GM19238 (cell line): ENCODE data around the gene CENPB.
A peak's percentile ranks its signal among the peaks of the same experiment; 100 is the strongest.
"Not testable (repeated sequence)": the region's sequence is repeated elsewhere in the genome, so short reads cannot be mapped to it uniquely, and the experiment has no call there.

ENCODE experiments used
- DNase-seq: peaks from one replicate; pipeline ENCODE4 v3.0.0; 2011; ENCODE audit warnings: low spot score; ENCODE audit not compliant: insufficient read length

The CENPB gene

DNA sequence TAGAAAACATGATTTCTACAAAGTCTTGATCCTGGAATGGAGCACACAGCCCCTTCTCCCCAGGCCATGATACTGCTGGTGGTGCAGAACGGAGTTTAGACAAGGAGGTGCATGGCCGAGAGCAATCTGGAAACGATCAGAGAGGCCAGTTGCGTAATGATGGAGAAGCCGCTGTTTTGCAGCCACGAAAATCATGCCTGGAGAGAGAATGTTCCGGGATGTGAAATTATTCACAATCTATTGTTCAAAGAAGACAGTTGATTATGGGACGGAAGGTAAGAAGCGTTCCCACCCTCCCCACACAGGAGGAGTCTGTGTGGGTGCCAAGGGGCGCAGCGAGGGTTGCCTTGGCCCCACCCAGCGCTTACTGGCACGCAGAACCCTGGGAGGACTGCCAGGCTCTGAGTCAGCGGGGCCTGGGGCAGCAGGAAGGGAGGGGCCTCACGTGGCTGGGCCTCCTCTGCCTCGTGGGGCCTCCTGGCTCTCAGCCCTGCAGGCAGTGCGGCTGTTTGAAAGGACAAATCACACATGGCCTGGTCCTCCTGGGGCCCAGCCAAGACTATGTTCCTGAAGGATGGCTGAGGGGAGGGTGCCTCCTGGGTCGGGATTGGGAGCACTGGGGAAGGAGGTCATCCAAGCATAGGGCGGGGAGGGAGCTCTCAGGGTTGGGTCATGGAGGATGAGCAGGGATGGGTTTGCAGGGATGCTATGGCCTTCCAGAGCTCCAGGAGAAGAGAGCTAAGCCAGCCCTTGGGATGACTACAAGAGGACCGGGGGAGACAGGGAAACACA, 25.1 kb upstream of the CENPB start:
- no peak for DNase-seq

DNA sequence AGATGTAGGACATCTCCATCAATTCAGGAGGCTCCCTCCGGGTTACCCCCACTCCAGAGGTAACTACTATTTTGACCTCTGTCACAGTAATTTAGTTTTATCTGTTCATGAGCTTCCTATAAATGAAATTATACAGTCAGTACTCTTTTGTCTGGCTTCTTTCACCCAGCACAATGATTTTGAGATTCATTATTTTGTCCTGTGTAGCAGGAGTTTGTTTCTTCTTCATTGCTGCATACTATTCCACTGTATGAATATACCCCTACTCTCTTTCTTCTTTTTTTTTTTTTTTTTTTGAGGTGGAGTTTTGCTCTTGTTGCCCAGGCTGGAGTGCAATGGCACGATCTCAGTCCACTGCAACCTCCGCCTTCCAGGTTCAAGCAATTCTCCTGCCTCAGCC, 22.0 kb upstream of the CENPB start:
- DNase-seq = no peak

DNA sequence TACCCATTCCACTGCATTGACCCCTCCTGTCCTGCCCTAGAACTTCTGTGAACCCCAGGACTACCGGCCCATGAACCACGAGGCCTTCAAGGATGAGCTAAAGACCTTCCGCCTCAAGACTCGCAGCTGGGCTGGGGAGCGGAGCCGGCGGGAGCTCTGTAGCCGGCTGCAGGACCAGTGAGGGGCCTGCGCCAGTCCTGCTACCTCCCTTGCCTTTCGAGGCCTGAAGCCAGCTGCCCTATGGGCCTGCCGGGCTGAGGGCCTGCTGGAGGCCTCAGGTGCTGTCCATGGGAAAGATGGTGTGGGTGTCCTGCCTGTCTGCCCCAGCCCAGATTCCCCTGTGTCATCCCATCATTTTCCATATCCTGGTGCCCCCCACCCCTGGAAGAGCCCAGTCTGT, 18.2 kb upstream of the CENPB start:
- no peak for DNase-seq

DNA sequence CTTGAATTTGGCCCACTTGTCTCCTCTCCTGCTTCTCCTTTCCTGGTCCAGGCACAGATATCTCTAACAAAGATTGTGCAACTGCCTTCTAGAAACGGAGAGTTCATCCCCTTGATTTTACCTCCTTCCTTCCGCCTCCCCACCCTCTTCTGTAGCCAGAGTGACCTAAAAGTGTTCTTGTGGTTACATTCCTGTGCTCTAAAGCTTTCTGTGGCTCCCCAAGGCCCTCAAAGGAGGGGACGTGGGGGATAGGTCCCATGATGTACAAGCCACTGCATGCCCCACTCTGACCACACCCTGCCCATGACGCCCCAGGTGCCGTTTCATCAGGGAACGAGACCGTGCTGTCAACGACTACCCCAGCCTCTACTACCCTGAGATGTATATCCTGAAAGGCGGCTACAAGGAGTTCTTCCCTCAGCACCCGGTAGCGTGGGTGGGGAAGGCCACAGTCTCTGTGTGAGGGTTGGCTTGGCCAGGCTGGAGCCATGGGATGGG, 17.8 kb upstream of the CENPB start:
- DNase-seq = no peak

DNA sequence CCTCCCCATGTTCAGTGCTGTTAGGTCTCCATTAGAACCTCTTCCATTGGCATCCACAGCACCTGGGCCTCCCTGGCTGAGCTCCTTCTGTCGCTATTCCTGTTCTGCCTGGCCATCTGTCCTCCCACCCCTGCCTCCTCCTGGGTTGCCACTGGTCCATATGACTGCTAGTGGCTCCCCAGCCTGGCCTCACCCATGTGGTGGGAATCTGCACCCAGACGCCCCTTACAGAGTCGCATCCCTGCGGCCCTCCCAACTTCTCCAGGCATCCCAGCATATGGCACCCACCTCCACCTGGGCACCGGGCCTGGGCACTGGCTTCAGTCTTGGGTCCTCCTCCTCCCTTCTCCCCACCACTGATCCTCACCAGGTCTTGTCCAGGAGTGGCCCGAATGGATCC, 17.3 kb upstream of the CENPB start:
- no peak for DNase-seq

DNA sequence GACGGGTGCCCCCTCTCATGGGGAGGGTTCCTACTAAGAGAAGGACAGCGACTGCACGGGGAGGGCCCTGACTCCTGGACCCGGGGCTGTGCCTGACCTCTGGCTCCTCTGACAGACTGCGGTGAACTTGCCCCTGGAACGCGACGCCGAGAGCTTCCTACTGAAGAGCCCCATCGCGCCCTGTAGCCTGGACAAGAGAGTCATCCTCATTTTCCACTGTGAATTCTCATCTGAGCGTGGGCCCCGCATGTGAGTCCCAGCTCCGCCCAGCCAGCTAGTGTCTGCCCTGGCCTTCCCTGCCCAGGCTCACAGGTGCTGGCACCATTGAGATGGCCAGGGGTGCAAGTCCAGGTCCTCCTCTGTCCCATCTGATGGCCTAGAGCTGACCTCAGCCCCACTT, 16.7 kb upstream of the CENPB start:
- DNase-seq = no peak

DNA sequence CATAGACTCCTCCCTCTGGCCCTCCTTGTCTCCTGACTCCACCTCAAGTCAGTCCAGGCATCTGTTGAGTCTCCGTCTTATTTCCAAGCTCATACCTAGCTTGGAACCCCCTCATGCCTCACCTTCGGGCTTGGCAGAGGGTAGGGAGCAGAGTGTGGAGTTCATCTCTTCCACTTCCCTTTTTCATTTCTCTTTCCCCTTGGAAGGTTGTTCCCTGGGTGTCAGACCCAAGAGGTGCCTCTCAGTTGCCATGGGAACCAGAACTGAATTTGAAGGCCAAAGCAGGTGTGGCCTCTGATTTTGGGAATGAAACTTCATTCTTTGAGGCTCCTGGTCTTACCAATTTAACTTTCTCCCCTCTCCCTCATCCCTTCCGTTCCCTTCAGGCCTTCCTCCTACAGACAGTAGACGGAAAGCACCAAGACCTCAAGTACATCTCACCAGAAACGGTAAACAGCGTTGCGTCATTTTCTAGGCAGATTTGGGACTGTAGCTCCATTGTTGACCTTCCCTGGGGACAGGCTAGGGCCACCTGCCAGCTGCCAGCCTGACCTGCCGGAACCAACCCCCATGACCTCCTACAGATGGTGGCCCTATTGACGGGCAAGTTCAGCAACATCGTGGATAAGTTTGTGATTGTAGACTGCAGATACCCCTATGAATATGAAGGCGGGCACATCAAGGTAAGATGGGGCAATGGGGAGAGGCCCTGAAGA, 16.1 kb upstream of the CENPB start:
- no peak for DNase-seq

DNA sequence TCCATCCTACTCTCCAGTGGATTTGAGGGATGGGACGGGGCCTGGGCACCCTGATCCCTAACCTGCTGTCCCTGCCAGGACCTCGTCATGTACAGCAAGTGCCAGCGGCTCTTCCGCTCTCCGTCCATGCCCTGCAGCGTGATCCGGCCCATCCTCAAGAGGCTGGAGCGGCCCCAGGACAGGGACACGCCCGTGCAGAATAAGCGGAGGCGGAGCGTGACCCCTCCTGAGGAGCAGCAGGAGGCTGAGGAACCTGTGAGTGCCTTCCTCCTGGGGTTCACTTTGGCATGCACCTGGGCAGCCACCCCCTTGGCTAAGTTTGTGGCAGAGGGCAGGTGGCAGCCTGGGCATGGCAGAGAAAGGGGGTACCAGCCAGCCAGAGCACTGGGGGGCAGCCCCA, 15.3 kb upstream of the CENPB start:
- DNase-seq = no peak

DNA sequence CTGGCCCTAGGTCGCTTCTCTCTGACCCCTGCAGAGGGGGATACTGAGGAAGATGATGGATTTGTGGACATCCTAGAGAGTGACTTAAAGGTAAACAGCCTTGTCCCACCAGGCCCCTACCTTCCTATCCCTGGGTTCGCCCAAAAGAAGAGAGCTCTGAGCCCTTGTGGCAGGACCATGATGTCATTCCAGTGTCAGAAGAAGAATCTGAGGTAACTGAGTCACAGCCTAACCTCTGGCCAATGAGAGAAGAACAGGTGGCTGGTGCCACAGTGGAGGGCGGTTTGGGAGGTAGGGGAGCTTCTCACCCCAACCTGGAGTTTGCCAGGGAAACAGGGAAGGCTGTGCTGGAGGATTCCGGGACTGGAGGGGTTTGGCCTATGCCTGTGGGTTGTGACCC, 14.8 kb upstream of the CENPB start:
- no peak for DNase-seq

DNA sequence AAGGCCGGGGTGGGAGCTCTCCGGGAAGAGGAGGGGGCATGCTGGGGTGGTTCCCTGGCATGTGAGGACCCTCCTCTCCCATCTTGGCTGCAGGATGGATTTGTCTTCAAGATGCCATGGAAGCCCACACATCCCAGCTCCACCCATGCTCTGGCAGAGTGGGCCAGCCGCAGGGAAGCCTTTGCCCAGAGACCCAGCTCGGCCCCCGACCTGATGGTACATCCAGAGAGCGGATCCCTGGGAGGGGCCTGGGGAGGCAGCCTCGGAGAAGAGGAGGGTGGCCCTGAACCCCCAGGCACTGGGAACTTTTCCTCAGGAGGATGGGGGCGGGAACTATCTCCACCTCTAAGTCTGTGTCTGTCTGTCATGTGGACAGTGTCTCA, 14.3 kb upstream of the CENPB start:
- no peak for DNase-seq

DNA sequence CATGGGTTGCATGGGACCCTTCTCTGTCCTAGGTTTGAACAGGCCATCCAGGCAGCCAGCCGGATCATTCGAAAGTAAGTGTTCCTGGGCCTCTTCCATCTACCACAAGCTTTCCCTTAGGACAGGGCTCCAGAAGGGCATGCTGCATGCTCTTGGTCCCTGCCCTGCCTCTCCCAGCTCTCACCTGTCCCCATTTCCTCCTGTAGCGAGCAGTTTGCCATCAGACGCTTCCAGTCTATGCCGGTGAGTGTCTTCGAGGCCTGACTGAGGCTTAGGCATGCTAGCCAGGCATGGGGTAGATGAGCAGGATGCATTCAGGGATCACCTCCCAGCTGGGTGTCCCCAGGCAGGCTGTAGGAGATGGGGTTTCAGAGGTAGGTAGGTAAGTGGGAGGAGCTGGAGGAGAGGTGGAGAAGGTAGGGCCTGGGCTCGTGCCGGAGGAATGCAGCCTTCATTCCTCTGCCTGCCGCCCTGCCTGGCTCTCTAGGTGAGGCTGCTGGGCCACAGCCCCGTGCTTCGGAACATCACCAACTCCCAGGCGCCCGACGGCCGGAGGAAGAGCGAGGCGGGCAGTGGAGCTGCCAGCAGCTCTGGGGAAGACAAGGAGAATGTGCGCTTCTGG, 13.8 kb upstream of the CENPB start:
- DNase-seq = no peak

DNA sequence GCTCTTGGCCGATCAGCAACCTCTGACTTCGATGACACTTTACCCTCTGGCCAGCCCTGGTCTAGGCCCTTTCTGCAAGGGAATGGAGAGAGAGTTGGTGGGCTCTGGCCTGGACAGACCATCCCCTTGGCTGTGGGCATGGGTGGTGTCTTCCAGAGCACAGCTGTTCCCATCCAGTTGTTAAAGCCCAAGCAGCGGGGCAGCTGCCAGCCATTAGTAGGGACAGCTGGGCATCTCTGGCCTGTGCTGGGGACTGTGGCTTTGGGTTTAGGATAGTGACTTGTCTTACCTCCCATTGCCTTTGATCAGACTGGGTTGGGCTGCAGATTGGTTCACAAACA, 12.3 kb upstream of the CENPB start:
- no peak for DNase-seq

DNA sequence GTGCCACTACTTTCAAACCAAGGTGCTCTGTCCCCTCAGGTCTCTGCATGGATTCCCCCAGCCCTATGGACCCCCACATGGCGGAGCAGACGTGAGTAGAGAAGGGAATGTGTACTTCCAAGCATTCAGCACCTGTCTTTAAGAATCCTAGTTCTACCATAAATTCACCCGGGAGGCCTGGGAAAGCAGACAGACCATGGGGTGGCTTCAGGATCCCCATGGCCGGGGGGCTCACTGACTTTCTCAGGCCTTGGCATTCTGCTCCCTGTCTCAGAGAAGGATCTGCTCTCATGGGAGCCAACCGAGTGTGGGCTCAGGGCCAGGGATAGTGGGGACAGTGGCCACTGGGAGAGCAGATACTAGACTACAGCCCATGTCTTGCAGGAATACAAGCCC, 11.8 kb upstream of the CENPB start:
- no peak for DNase-seq

DNA sequence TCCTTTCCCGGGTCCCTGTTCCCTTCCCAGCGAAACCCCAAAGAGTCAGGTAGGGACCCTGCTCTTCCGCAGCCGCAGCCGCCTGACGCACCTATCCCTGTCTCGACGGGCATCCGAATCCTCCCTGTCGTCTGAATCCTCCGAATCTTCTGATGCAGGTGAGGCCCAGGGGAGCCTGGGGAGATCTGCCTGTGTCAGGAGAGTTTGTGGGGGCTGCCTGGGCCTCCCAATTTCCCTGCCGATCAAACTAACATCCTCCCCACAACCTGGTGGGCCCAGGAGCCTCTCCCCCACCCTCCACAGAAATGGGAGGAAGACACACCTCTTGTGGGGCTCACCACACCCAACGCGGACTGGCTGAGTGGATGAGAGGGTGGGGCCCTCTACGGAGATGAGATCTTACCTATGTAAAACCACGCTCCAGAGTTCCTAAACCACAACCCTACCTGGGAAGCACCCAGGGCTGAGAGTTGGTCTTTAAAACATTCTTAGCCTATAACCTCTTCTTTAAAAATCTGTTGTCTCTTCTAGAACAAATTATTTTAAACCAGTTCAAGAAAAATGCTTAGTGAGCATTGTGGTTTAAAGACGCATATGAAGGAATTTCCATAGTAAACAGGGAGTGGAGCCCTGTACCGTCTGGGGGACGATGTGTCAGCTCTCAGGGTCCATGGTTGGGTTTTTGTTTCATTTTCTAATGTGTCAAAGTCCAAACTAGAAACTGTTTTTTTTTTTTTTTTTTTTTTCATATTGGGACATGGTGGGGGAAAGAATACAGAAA, 11.2 kb upstream of the CENPB start:
- peak; percentile 52 for DNase-seq

DNA sequence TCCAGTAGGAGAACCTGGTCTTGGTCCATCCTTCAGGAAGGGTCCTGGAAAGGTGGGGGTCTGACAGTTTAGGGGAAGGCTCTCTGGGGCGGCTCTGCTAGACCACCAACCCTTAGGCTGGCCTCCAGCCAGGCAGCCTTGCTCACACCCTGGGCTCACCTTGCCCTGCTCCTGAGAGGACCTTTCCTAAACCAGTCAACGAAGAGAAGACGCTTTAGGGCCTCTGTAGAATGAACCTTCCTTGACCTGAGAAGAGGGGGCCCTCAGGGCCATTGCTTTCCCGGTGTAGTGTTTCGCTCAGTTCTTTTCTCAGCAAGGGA, 10.6 kb upstream of the CENPB start:
- no peak for DNase-seq

DNA sequence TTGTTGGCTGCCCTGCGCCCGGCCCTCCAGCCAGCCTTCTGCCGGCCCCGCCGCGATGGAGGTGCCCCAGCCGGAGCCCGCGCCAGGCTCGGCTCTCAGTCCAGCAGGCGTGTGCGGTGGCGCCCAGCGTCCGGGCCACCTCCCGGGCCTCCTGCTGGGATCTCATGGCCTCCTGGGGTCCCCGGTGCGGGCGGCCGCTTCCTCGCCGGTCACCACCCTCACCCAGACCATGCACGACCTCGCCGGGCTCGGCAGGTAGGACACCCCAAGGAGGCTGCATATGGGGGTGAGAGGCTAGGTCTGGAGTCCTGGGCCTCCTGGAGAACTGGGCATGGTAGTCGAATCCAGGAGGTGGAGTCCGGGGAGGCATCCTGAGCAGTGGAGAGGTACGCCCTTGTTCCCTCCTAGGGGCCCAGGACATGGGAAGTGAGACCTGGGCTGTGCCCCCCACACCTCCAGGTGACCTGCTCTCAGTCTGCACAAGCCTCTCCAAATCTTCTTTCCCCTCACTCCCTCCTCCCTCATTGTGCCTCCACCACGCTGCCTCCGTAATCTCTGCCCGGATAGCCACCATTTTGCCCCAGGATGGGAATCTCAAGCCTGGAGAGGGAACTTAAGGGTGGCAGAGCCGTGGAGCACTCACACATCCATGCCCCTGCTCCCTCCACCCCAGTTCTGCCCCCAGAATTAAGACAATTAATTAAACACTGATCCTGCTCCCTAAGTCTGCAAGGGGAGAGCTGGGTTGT, 10.1 kb upstream of the CENPB start:
- DNase-seq = no peak

DNA sequence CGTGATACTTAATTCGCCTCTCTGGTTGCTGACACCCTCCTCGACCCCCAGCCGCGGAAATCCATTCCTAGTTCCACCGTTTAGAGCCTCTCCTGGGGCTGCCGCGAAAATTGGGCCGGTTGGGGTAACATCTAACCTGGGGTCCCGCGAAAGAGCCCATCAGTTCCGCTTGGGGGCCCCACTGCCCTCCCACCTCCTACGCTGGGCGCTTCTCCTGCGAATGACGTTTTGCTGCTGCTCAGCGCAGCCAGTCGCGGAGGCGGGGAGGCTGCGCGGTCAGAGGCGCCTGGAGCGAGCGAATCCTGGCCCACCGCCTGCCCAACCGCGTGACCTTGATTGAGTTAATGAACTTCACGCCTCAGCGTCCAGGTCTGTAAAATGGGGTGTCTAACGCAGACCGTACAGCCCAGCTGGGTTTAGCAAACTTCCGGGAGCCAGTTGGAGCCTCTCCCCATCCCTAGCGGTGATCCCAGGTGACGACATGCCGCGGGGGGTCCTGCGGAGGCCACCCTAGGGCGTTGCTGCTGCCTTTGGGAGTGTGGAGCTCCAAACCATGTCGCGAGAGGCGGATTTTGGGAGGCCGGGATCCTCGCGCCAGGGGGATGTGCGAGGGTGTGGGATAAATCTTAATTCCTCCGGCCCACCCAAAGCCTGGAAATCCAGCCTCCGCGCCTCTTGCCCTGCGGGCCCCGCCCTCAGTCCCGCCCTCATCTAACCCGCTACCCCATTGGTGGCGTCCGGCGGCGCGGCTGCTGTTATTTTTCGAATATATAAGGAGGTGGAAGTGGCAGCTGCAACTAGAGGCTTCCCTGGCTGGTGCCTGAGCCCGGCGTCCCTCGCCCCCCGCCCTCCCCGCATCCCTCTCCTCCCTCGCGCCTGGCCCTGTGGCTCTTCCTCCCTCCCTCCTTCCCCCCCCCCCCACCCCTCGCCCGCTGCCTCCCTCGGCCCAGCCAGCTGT, 9.2 kb upstream of the CENPB start, which contains the start of gene CDC25B:
Gene CDC25B, plus strand, starts transcription at position 800 of the 958 bp plus-strand sequence. CDS start 222 bp downstream, outside the sequence.
- DNase-seq = peak; percentile 89

DNA sequence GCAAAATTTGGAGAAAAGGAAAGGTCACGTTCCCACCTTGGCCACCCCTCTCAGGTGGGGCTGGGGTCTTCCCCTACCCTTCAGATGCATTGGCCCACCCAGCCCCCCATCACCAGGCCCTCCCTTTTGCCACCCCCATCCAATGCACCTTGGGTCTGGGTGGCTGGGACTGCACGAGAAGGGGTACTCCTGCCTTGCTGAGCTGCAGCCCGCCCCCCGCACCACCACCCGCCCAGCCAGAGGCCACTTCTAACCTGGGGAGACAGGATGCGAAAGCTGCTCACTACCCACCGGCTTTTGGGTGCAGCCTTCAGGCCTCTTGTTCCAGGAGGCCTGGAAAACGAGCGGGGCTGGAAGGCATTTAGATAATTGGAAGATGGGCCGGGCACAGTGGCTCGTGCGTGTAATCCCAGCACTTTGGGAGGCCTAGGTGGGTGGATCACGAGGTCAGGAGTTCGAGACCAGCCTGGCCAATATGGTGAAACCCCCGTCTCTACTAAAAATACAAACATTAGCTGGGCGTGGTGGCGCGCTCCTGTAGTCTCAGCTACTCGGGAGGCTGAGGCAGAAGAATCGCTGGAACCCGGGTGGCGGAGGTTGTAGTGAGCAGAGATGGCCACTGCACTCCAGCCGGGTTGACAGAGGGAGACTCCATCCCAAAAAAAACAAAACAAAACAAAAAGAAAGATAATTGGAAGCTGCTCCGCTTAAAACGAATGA, 8.3 kb upstream of the CENPB start:
- no peak for DNase-seq

DNA sequence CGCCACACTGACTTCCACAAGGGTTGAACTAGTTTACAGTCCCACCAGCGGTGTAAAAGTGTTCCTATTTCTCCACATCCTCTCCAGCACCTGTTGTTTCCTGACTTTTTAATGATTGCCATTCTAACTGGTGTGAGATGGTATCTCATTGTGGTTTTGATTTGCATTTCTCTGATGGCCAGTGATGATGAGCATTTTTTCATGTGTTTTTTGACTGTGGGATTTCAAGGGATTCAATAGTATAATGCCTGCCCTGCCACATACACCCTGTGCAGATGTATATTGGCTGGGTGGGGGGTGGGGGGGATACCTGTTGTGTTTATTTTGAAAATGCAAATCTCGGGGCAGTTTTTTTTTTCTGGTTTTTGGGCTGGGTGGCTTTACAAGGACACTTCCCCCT, 7.6 kb upstream of the CENPB start:
- DNase-seq = not testable (repeated sequence)
